ENCODE measurements around the gene TMC5.
"Not testable (repeated sequence)": the region's sequence is repeated elsewhere in the genome, so short reads cannot be mapped to it uniquely, and the experiment has no call there.

TMC5 gene

GRCh38 chr16:19543278-19543996 lies 125.8 kb downstream of the TMC5 start:
- not testable (repeated sequence) for DNase-seq

- DNase-seq, result no peak
These were observed 130.5 kb downstream of the TMC5 start for GRCh38 chr16:19548144-19548543.

Measured in effector CD4-positive, alpha-beta T cell (primary cell).